ENCODE measurements around the gene AGPAT2. TPM values are rescaled to one million over a fixed set of nuclear protein-coding genes. Genes with fewer than 3 reads are reported as not detected.

AGPAT2 gene
- total RNA-seq, result 48.4 TPM
- long read RNA-seq, transcript AGPAT2-201 (5 exons, 1,391 nt), result minor isoform, 13 of 176 reads
- long read RNA-seq, transcript AGPAT2-202 (6 exons, 1,512 nt), result major isoform, 143 of 176 reads
- long read RNA-seq, partial matches to known transcripts, result 11 of 176 reads
- long read RNA-seq, other reads (novel, unspliced or antisense), result 7 of 176 reads

DNA sequence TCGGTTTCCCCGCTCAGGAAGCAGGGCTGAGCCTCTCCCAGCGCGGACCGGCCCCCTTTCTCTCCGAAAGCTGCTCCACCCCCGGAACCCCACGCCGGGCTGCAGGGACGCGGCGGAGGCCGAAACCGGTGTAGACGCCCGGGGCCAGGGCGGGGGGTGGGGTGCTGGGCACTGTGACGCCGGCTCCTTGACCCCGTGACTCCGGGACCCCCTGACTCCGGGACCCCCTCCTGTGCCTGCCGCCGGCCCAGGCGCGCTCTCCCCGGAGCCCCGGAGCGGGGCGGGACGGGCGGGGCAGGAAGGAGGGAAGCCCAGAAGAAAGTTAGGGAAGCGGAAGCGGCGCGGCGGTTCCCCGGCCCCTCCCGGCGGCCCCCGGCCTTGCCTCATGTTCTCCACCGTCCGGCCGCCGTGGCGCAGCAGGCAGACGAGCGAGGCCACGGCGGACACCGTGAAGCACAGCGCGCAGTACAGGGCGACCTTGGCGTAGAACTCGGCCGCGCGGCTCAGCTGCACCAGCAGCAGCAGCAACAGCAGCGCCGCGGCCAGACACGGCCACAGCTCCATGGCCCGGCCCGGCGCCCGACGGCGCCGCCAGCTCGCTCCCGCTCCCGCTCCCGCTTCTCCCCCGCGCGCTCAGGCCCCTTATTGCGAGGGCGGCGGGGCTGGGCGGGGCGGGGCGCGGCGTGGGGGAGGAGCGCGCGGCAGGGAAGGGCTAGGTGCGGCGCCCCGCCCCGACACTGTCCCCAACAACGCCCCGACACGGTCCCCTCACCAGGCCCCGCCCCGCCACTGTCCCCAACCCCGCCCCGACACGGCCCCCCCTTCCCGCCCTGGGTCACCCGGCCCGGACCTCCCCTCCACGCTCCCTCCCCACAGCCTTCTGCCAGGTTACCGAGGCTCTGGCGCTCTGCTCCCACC lies at the start of gene AGPAT2:
AGPAT2 (minus strand) TSS at position 664 of the 918 bp plus-strand sequence; CDS start at position 564, 100 bp downstream.
- peak; percentile 93 for DNase-seq (ENCODE audit: low spot score)

DNA sequence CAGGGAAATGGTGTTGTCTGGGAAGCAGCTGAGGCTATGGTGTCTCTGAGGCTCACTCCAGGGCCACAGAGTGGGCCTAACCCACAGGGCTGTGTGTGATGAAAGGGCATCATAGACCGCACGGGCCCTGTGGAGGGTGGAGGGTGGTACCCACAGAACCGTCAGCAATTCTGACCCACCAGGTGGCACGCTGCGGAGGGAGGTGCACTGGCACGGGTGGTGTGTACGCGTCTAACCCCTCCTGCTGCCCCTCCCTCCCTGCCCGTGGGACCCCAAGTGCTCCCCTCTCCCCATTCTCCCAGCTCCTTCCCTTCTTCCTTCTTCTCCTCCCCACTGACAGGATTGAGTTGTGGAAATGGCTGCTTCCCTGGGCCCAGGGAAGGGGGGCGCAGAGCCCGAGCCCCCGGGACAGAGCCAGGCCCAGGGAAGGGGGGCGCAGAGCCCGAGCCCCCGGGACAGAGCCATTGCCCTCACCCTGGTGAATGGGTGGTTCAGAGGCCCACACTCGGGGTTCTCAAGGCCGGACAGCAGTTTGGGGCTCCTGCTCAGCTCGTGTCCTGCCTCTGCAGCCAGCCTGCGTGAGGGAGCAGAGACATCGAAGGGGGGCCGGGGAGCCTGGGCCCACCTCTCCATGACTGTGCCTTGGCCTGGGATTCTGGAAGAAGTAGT lies 48.7 kb upstream of the AGPAT2 start:
- no peak for DNase-seq (ENCODE audit: low spot score)
- intact Hi-C loops (cut with DNase I), result no loop called here

More for the DNA sequence above, at the start of gene AGPAT2:
- intact Hi-C loops (cut with DNase I), result no loop called here

DNA sequence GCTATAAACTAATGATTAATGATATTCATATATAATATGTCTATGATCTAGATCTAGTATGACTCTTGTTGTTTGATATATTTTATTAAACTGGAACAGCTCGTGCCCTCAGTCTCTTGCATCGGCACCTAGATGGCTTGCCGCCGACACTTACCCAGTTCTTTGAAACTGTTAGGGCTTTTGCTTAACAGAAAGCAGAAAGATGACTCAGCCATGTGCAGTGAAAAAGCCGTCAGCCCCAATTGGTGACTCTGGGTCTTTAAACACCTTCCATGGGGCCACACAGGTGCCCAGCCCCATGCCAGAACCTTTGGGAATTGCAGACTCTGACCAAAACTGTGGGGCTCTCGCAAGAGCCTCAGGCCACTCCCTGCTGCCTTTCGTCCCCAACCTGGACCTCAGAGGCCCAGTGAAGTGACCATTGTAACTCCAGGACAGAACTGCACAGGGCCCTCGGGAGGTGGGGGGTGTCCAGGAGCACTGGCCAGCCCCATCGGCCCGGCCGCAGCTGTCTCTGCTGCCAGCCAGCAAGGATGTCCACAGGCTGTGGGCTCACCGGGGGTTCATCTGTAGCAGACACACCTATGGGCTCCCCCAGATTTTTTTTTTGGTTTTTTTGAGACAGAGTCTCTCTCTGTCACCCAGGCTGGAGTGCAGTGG lies 47.7 kb upstream of the AGPAT2 start:
- intact Hi-C loops (cut with DNase I), result no loop called here
- DNase-seq (ENCODE audit: low spot score), result no peak

DNA sequence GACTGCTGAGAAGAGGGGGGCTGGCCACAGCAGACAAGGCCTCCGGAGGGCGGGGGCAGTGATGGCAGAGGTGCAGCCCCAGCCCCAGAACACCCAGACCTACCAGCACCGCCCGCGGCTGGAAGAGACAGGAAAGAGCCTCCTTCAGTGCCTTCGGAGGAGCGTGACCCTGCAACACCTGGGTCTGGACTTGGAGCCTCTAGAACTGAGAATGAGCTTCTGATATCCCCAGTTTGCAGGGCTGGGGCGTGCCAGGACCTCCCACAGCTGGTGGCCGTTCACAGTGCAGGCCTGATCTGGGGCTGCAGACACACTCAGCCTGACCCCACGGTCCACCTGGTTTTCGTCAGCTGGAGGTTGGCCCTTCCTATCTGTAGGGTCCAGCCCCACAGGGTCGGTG lies 46.4 kb upstream of the AGPAT2 start:
- intact Hi-C loops (cut with DNase I), result no loop called here
- no peak for DNase-seq (ENCODE audit: low spot score)

DNA sequence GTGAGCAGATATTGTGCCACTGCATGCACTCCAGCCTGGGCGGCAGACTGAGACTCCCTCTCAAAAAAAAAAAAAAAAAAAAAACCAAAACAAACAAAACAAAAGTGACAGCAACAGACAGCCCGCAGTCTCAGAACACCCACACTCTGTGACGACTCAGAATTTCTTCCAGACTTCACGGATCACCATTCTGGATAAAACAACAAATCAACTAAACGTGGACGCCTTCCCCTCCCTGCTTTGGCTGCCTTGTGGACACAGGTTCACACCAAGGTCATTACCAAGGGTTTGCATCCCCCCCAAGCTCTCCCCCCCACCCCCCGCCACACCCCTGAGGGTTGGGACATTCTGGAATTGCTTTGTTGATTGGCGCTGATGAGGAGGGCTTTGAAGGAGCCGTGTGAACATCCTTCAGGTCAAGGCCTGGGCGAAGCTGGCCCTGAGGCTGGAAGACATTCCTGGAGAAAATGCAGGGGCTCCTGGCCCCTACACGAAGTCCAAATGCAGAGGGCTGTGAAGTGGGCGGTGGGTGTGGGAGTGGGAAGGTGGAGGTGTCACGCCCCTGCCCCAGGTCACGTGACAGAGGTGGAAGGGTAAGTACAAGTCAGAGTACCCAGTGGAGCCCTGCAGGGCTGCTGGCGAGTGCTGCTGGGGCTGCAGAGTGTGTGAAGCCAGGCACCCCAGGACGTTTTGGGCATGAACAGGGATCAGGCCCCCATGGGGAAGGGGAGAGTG lies 45.4 kb upstream of the AGPAT2 start:
- intact Hi-C loops (cut with DNase I), result no loop called here
- DNase-seq (ENCODE audit: low spot score), result no peak

DNA sequence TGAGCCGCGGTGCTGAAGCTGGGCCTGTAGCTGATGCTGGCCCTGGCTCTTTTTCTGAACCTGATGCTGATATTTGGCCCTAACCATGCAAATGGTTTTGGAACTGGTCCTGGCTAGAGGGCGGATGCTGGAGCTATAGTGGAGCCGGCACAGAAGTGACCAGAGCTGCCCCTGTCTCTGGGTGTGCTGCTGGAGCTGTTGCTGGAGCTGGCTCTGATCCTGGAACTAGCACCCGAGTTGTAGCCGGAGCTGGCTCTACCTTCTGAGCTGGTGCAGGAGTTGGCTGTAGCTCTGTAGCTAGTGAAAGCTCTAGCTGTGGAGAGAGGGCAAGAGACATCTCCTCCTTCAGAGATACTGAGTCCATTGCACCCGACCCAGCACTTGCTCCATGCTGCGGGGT lies 42.7 kb upstream of the AGPAT2 start:
- DNase-seq (ENCODE audit: low spot score), result no peak
- intact Hi-C loops (cut with DNase I), result loop anchor here (5.0 kb wide), 1 partner anchor 38 kb away; no protein-coding TSS in a partner anchor

DNA sequence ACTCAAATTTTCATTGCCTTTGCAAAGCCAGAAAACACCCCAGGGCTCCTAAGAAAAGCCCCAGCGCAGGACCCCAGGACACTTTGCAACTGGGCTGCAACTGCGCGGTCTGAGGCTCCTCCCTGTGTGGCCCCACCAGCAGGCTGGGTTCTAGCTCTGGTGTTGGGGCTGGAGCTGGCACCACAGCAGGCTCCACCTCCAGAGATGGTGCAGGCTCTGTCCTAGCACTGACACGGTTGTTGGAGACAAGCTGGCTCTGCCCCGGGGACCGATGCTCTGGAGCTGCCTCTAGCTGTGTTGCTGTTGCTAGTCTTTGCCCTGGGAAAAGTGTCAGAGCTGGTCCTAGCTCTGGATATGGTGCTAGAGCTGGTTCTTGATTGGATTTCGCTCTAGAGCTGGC lies 41.9 kb upstream of the AGPAT2 start:
- intact Hi-C loops (cut with DNase I), result loop anchor here (5.0 kb wide), 1 partner anchor 37 kb away; no protein-coding TSS in a partner anchor
- DNase-seq (ENCODE audit: low spot score), result no peak

DNA sequence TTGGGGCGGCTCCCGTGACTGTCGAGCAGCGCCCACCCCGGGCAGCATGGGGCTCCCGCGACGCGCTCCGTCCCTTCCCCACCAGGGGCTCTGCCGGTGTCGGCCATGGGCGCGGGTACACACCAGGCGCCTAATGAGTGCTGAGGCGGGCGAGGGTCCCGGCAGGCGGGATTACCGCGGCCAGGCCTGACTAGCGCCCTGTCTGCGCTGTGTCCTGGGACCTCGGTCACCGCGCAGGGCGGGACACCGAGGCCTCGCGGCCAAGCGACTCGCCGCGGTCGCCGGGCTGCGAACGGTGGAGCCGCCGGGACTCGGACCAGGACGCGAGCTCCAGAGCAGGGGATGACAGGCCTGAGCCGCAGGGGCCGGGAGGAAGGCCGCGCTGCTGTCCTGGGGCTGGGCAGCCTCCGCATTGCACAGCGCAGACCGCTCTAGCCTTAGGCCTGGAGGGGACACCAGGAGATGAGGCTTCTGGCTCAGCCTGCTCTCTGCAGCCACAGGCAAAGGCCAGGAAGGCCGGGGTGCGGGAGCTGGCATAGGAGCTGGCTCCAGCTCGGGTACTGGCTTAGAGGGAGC lies 41.4 kb upstream of the AGPAT2 start:
- intact Hi-C loops (cut with DNase I), result loop anchor here (5.0 kb wide), 1 partner anchor 36 kb away; no protein-coding TSS in a partner anchor
- no peak for DNase-seq (ENCODE audit: low spot score)

DNA sequence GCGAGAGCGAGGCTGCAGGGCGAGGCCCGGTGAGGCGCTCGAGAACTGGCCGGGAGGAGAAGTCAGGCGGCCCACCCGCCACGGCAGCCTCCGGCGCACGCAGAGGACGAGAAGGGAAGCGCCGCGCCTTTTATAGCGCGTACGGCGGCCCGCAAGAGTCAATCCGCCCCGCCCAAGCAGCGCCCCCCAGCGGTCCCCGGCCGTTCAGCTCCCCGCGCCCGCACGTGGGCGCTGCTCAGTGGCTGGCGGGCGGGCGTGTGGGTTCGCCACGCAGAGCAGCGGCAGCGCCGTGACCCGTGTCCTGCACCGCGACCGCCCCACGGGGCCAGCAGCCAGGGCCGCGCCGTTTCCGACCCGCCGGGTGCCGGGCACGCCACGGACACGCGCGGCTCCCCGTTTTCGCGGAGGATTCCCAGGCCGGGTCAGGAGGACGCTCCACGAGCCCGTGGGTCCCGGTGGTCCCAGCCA lies 40.9 kb upstream of the AGPAT2 start:
- intact Hi-C loops (cut with DNase I), result loop anchor here (5.0 kb wide), 1 partner anchor 36 kb away; no protein-coding TSS in a partner anchor
- DNase-seq (ENCODE audit: low spot score), result peak; percentile 94

DNA sequence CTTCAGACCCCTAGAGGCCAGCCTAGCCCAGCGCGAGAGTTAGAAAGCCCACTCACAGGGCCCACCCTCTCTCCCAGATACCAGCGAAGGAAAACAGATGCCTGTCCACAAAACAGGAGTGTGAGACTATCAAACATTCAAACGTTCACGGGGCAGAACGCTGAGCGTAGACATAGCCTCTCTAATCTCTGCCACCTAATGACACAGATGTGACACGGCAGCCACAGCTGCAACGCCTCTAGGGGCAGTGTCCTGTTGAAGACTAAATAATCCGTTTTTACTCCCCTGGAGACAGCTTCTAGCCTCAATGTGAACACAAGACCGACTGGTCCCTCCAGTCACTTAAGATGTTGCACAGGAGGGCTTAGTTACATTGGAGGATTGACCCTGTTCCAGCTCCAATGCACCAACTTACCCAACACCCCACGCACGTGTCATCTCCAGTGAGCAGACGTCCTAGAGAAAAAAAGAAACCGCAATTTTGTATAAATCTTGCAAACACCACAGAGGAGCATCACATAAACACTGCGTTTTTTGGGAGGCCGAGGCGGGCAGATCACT lies 39.5 kb upstream of the AGPAT2 start:
- intact Hi-C loops (cut with DNase I), result loop anchor here (5.0 kb wide), 1 partner anchor 34 kb away; no protein-coding TSS in a partner anchor
- DNase-seq (ENCODE audit: low spot score), result no peak

DNA sequence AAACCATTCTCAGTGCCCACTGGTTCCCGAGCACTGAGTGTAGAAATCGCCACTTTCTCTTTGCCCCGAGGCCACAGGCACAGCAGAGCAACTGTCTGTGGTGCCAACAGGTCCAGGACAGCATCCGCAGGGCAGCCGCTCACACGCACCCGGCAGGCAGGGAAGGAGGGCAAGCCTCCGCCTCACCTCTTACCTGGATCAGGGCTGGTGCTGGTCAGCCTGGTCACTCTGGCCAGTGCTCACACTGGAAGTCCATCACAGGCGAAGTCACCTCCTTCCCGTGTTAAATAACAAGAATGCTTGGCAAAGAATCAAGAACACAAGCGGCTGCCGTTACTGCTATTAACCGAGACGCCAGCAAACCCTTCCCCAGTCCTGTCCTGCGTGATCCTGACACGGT lies 38.9 kb upstream of the AGPAT2 start:
- DNase-seq (ENCODE audit: low spot score), result no peak
- intact Hi-C loops (cut with DNase I), result loop anchor here (5.0 kb wide), 1 partner anchor 34 kb away; no protein-coding TSS in a partner anchor

DNA sequence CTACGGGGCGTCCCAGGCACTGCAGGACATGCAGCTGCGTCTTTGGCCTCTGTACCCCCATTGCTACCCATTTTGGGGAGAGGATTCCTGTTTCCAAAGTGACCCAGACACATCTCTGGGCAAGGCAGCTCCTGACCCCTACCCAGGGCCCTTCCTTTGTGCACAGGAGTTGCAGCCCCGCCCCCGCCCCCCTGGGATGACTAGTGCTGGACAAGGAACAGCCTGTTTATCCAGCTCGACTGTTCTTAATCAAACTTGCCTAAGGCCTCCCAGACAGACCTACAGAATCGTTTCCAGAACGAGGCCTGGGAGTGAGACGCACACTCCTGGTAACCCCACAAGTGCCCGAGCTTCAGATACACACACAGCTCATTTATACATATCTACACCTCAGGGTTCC lies 38.4 kb upstream of the AGPAT2 start:
- intact Hi-C loops (cut with DNase I), result loop anchor here (5.0 kb wide), 1 partner anchor 33 kb away; no protein-coding TSS in a partner anchor
- no peak for DNase-seq (ENCODE audit: low spot score)

DNA sequence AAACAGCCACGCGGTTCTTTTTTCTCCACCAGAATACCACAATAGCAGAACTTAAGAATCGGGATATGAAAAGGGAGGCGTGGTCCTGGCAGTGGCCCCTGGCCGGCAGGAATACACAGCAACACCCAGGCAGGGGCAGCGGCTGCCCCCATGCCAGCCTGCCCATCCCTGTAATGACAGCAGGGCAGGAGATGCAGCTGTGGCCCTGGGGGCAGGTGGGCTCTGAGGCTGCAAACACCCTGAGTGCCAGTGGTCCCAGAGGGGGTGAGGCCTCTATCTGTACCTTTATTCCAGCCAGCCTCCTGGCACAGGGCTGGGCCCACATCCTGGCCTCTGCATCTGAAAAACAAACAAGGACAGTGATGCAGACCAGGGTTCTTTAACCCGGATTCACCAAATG lies 37.5 kb upstream of the AGPAT2 start:
- no peak for DNase-seq (ENCODE audit: low spot score)
- intact Hi-C loops (cut with DNase I), result loop anchor here (5.0 kb wide), 2 partner anchors 32 to 47 kb away; no protein-coding TSS in a partner anchor

DNA sequence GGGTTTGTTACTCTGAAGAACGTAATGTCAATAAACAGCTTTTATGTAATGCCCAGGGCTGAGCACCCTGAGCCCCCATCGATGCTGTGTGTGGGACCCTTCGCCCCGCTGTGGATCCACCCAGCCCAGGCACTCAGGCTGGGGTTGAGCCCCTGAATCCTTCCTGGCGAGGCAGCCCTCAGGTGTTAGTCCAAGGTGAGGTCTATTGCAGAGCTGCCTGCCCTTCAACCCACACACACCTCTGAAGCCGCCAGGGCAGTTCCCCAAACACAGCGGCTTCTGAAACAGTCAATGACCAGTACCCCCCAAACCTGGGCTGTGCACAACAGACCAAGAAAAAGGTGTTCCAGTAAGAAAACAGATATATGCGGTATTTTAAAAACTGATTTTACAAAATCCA lies 36.7 kb upstream of the AGPAT2 start:
- intact Hi-C loops (cut with DNase I), result loop anchor here (5.0 kb wide), 1 partner anchor 47 kb away; no protein-coding TSS in a partner anchor
- DNase-seq (ENCODE audit: low spot score), result no peak

DNA sequence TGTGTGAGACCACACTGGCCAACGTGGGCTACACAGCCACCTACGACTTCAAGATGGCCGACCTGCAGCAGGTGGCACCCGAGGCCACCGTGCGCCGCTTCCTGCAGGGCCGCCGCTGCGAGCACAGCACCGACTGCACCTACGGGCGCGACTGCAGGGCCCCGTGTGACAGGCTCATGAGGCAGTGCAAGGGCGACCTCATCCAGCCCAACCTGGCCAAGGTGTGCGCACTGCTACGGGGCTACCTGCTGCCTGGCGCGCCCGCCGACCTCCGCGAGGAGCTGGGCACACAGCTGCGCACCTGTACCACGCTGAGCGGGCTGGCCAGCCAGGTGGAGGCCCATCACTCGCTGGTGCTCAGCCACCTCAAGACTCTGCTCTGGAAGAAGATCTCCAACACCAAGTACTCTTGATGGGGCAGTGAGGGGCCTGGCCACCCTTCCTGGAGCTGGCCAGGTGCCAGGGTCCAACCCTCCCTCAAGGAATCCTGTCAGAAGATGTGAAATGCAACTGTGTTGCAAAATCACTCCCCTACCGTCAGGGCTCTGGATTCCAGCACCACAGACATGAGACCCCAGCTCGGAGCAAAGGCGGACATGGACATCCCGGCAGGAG lies 36.2 kb upstream of the AGPAT2 start:
- intact Hi-C loops (cut with DNase I), result loop anchor here (5.0 kb wide), 1 partner anchor 46 kb away; no protein-coding TSS in a partner anchor
- DNase-seq (ENCODE audit: low spot score), result no peak

DNA sequence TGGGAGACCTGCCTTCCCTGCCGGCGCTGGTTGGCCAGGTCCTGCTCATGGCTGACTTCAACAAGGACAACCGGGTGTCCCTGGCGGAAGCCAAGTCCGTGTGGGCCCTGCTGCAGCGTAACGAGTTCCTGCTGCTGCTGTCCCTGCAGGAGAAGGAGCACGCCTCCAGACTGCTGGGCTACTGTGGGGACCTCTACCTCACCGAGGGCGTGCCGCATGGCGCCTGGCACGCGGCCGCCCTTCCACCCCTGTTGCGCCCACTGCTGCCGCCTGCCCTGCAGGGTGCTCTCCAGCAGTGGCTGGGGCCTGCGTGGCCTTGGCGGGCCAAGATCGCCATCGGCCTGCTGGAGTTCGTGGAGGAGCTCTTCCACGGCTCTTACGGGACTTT lies 35.7 kb upstream of the AGPAT2 start:
- intact Hi-C loops (cut with DNase I), result loop anchor here (5.0 kb wide), 1 partner anchor 46 kb away; no protein-coding TSS in a partner anchor
- no peak for DNase-seq (ENCODE audit: low spot score)

All from cardiac septum (tissue), 1 donor.